ENCODE data around the gene CASTOR1.

The CASTOR1 gene

GRCh38 chr22:30244066-30244465 lies 45.2 kb downstream of the CASTOR1 start:
- no peak for DNase-seq

- no peak for DNase-seq
Observed at GRCh38 chr22:30243661-30244060, 45.6 kb downstream of the CASTOR1 start.

GRCh38 chr22:30241576-30242371 lies 47.5 kb downstream of the CASTOR1 start:
- no peak for DNase-seq

- DNase-seq, result no peak
Observed at GRCh38 chr22:30240541-30241417, 48.5 kb downstream of the CASTOR1 start.

GRCh38 chr22:30239488-30240405 lies 49.6 kb downstream of the CASTOR1 start:
- DNase-seq, result no peak

- DNase-seq, result no peak
Observed at GRCh38 chr22:30238661-30239487, 50.4 kb downstream of the CASTOR1 start.

- DNase-seq, result no peak
Observed at GRCh38 chr22:30238136-30238535, 51.2 kb downstream of the CASTOR1 start.

GRCh38 chr22:30236875-30237274 lies 52.4 kb downstream of the CASTOR1 start:
- no peak for DNase-seq

- DNase-seq, result no peak
Observed at GRCh38 chr22:30235687-30236170, 53.6 kb downstream of the CASTOR1 start.
